ENCODE measurements around the gene LRRK1. TPM values are rescaled to one million over a fixed set of nuclear protein-coding genes. Genes with fewer than 3 reads are reported as not detected.

Gene LRRK1
- total RNA-seq, 1 donor from 2014 or later = 10.8 TPM

- DNase-seq = no peak
Observed at GRCh38 chr15:101024706-101025500, 105.7 kb downstream of the LRRK1 start.

GRCh38 chr15:101025501-101025885 lies 106.3 kb downstream of the LRRK1 start:
- DNase-seq = no peak

- no peak for DNase-seq
Observed at GRCh38 chr15:101025896-101026631, 106.9 kb downstream of the LRRK1 start.

- DNase-seq = no peak
Observed at GRCh38 chr15:101026656-101027272, 107.6 kb downstream of the LRRK1 start.

- no peak for DNase-seq
Observed at GRCh38 chr15:101027273-101027901, 108.2 kb downstream of the LRRK1 start.

DNA sequence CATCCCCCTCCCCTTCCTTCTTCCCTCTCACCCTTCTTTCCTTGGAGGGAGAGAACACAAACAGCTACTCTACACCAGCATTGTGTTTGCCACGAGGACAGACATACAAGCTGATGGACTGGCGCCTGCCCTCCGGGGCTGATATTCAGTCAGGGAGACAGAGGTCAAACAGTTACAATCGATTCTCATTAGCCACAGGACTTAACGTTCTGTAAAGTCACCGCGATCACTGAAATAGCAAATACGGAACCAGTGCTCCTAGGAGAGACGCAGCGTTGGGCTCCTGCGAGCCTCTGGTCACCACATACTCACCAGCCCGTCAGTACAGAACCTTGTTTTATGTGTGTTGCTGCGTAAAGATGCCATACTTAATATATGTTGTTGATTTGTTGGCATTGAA lies 108.8 kb downstream of the LRRK1 start:
- no peak for DNase-seq

GRCh38 chr15:101028321-101028720 lies 109.2 kb downstream of the LRRK1 start:
- no peak for DNase-seq

DNA sequence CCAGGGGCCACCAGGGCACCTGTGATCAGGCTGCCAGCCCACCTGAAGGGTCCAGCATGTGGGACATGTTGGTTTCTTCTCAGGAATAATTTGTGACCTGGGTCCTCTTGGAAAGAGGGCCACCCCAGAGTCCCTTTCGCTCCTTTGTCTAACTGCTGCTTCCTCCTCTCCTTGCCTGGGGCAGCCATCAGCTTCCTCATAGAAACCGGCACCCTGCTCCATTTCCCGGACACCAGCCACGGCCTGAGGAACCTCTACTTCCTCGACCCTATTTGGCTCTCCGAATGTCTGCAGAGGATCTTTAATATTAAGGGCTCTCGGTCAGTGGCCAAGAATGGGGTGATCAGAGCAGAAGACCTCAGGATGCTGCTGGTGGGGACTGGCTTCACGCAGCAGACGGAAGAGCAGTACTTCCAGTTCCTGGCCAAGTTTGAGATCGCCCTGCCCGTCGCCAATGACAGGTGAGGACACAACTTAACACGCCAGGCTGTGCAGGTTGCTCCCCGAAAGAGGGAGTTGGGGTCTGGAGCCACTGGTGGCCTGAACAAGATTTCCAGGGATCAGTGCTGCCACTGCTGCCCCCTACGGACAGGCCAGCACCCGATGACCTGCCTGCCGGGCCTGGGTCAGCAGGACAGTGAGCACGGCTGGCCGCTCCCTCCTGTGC lies 109.7 kb downstream of the LRRK1 start:
- no peak for DNase-seq

- DNase-seq = no peak
Observed at GRCh38 chr15:101029971-101030661, 111.0 kb downstream of the LRRK1 start.

DNA sequence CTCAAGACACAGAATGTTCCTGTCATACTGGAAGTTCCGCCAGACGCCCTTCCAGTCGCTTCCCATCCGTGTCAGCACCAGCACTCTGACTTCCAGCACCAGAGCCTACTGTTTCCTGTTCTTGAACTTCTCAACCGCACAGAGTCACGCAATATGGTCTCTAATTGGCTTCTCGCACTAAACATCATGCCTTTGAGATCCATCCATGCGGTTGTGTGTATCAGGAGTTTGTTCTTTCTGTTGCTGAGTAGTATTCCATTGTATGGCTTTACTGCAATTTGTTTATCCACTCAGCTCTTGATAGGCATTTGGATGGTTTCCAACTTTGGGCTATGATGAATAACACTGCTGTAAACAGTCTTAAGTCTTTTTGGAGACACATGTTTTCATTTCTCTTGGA lies 112.1 kb downstream of the LRRK1 start:
- peak; percentile 40 for DNase-seq

DNA sequence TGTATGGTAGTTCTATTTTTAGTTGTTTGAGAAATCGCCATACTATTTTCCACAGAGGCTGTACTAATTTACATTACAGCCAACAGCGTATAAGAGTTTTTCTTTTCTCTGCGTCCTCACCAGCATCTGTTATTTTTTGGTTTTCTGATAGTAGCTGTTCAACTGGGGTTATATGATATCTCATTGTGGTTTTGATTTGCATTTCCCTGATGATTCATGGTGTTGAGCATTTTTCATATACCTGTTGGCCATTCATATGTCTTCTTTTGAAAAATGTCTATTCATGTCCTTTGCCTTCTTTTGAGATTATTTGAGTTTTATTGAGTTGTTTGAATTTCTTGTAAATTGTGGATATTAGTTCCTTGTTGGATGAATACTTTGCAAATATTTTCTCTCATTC lies 114.6 kb downstream of the LRRK1 start:
- DNase-seq = no peak

DNA sequence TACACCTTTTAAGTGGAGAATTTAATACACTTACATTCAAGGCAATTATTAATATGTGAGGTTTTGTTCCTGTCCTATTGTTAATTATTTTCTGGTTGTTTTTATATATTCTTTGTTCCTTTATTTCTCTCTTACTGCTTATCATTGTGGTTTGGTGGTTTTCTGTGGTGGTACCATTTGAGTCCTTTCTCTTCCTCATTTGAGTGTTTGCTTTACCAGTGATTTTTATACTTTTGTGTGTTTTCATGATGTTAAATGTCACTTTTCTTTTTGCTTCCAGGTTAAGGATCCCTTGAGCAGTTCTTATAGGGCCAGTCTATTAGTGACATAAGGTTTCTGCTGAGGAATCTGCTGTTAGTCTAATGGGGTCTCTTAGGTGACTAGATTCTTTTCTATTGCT lies 116.5 kb downstream of the LRRK1 start:
- no peak for DNase-seq

GRCh38 chr15:101036189-101036588 lies 117.0 kb downstream of the LRRK1 start:
- no peak for DNase-seq

GRCh38 chr15:101037090-101037830 lies 118.1 kb downstream of the LRRK1 start:
- DNase-seq = no peak

DNA sequence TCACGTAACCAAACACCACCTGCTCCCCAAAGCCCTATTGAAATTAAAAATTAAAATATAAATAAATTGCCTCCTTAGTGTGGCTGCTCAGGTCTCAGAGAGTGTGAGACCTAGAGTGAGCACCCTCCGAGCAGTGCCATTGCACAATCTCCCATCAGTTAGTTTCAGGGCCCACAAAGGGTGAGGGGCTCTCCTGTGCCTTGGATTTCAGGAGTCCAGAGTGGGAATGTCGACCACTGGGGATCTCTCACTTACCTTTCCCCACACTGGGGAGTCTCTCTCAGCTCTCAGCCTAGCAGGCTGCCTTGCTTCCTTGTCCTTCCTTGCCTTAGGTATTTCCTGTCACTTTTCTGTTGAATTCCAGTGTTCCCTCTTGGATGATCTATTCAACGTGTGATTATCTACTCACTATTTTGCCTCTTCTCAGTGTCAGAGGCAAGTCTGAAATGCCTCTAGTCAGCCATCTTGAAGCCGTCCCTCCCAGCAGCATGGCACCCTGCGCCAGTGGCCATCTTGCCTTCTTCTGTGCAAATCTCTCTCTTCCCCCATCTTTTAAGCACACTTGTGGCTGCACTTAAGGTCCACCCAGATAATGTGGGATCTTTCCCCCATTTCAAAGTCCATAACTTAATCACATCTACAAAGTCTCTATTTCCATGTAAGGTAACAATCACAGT lies 119.3 kb downstream of the LRRK1 start:
- no peak for DNase-seq

- no peak for DNase-seq
Observed at GRCh38 chr15:101039461-101039860, 120.3 kb downstream of the LRRK1 start.

DNA sequence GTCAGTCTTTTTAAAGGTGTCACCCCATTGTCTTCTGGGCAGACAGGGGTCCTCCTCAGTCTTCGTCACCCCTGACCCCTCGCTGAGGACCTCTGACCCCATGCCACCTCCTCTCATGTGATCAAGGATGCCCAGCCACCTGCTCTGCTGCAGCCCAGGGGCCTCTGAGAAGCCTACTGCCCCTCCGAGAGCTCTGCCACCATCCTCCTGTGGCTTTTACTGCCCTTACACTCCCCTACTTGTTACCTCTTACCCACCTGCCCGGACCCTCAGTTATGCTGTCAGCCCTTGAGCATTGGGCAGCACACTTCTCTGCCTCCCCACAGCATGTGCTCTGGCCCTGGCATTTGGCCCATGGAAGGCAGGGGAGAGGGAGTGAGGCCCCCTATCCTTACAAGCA lies 123.2 kb downstream of the LRRK1 start:
- no peak for DNase-seq

DNA sequence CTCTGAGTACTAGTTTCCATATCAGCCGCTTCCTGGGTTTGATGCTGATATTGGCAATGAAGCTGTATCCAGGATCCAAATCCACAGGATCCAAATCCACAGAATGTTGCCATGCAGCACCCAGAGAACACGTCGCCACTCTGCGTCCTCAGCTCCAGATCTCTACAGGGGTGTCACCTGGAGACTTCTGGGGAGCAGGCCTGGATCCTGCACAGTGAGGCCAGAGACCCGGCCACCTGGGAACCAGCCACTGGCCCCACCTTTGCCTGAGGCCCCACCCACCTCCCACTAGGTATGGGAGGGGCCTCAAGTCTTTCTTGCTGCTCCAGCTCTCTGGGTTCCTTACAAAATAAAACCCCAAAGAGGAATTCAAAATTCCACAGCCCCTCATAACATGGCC lies 123.9 kb downstream of the LRRK1 start:
- DNase-seq = no peak

- no peak for DNase-seq
Observed at GRCh38 chr15:101043911-101044624, 124.9 kb downstream of the LRRK1 start.
